22Rv1 (cell line): ENCODE data around the gene GABRB1.

Source experiments
- CTCF ChIP-seq: fragments of 450-650 bp; IDR thresholded peaks from 2 replicates; pipeline ENCODE4 v1.5.1; 2017; ENCODE audit warnings: mild to moderate bottlenecking
- ZFX ChIP-seq: fragments of 450-650 bp; IDR thresholded peaks from 2 replicates; pipeline ENCODE4 v1.6.1; 2017; ENCODE audit warnings: antibody characterized with exemption, borderline replicate concordance

GRCh38 chr4:47060561-47060960 is 29.2 kb downstream of the GABRB1 start:
- TF ChIP-seq CTCF, result no peak
- no peak for TF ChIP-seq ZFX
